BJ (cell line): Measurements from ENCODE around the gene CD38. TPM values are rescaled to one million over a fixed set of nuclear protein-coding genes. Genes with fewer than 3 reads are reported as not detected.
A peak's percentile ranks its signal among the peaks of the same experiment; 100 is the strongest.

Experiments
- CTCF ChIA-PET: fragments of 350-600 bp; formaldehyde crosslinking; extraction: SDS; loops from one replicate; lab custom pipeline; 2021; ENCODE audit warnings: antibody characterized with exemption, inconsistent platforms; lab: Yijun Ruan, JAX
- POLR2A ChIA-PET: fragments of 300-600 bp; sonication (Branson Sonifier 250); formaldehyde crosslinking; extraction: SDS; loops from one replicate; lab custom pipeline; 2021; ENCODE audit warnings: antibody characterized with exemption; lab: Charles Lee
- DNase-seq: peaks from one replicate; pipeline ENCODE4 v3.0.0-alpha.2; 2011; ENCODE audit warnings: low read depth
- H3K27me3 ChIP-seq: 2 replicates; pipeline ENCODE4 v1.6.0; 2011; ENCODE audit warnings: low read length; ENCODE audit not compliant: control insufficient read depth, insufficient read depth
- H3K36me3 ChIP-seq: 2 replicates; pipeline ENCODE4 v1.5.1; 2011; ENCODE audit warnings: low read length; ENCODE audit not compliant: control insufficient read depth, insufficient read depth
- H3K4me3 ChIP-seq: 2 replicates; pipeline ENCODE4 v1.5.1; 2011; ENCODE audit warnings: low read depth, mild to moderate bottlenecking, control low read depth, low read length
- CTCF ChIP-seq: IDR thresholded peaks from 2 replicates; pipeline ENCODE4 v1.5.1; 2011; ENCODE audit warnings: low read depth, mild to moderate bottlenecking, control low read depth, inconsistent platforms, low read length, moderate library complexity; ENCODE audit not compliant: insufficient read depth
- polyA plus RNA-seq: library from polyadenylated mRNA; depleted of rRNA; stranded (reverse); fragments of >200 nt; gene quantifications from 2 replicates; pipeline ENCODE4 v1.2.3, GENCODE V29; 2011

Gene CD38
- polyA plus RNA-seq, 1 experiment: not detected

- Histone ChIP-seq H3K27me3 (peaks cover 6% of the 10 kb centered on the region; the same call in 1 of the 2 replicates), H3K36me3 (no peaks in the 10 kb centered on the region), H3K4me3 (no peak overlapping the region)
- ChIA-PET POLR2A (no interaction called here), CTCF (interaction anchor here (0.6 to 2.4 kb wide), 3 partner anchors 80 to 509 kb away, joined by 3 to 12 read pairs (median 3); no protein-coding TSS in a partner anchor)
- no peak for TF ChIP-seq CTCF
- DNase-seq: no peak
These were observed 97.7 kb downstream of the CD38 start for GRCh38 chr4:15875663-15876460.

GRCh38 chr4:15878011-15878410 lies 99.9 kb downstream of the CD38 start:
- Histone ChIP-seq H3K27me3 (peaks cover 4% of the 10 kb centered on the region), H3K36me3 (no peaks in the 10 kb centered on the region), H3K4me3 (no peak overlapping the region)
- ChIA-PET POLR2A (no interaction called here), CTCF (interaction anchor here (1.5 to 2.3 kb wide), 2 partner anchors 75 to 78 kb away, joined by 3 to 17 read pairs; no protein-coding TSS in a partner anchor)
- no peak for DNase-seq
- TF ChIP-seq CTCF: no peak

GRCh38 chr4:15881820-15882219 lies 103.7 kb downstream of the CD38 start:
- H3K36me3 ChIP-seq: no peaks in the 10 kb centered on the region
- no peak for DNase-seq
- CTCF ChIA-PET: interaction anchor here (0.8 to 5.3 kb wide), 29 partner anchors 9 to 402 kb away, joined by 3 to 192 read pairs (median 11); partner anchors contain the start of genes FAM200B, FGFBP1 and FGFBP2
- no peak overlapping the region for H3K4me3 ChIP-seq
- no peak for TF ChIP-seq CTCF
- peaks cover 4% of the 10 kb centered on the region; the same call in 1 of the 2 replicates for H3K27me3 ChIP-seq
- POLR2A ChIA-PET: no interaction called here

GRCh38 chr4:15882675-15883086 lies 104.6 kb downstream of the CD38 start:
- ChIA-PET POLR2A (no interaction called here), CTCF (interaction anchor here (0.6 to 5.3 kb wide), 53 partner anchors 8 to 1001 kb away, joined by 3 to 192 read pairs (median 5); partner anchors contain the start of genes FAM200B, FGFBP1 and FGFBP2)
- H3K36me3 ChIP-seq: no peaks in the 10 kb centered on the region
- peaks cover 4% of the 10 kb centered on the region; the same call in 1 of the 2 replicates for H3K27me3 ChIP-seq
- no peak overlapping the region for H3K4me3 ChIP-seq
- peak; percentile 90 for TF ChIP-seq CTCF
- DNase-seq: peak; percentile 16

DNA sequence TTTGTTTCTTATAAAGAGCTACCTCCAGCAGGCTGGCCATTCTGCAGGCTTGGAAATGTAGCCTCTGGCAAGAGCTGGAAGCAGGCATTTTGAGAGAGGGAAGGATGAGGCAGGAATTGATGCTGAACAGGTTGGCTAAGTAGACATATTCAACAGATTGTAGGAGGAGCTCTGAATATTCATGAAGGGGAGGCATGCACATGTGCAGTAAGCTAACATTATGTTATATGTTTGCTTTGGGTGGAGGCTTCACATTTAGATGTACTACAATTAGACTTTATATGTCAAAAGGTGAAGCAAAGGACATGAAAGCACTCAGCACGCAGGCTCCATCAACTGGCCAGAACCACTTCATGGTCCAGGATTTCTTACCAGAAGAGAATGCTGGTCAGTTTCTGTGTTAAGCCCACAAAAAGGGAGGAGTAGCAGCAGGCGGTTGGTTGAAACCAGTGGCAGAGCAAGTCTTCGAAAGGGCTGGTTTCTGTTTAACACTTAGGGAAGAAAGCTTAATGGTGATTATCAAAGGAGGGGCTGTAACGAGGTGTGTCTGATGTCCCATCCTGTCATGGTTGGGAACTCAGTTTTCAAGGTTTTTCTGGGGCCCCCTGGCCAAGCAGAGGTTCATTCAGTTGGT lies 105.6 kb downstream of the CD38 start:
- POLR2A ChIA-PET: no interaction called here

More for the DNA sequence above, 105.6 kb downstream of the CD38 start:
- TF ChIP-seq CTCF: no peak
- DNase-seq: no peak
- CTCF ChIA-PET: interaction anchor here (0.9 to 5.3 kb wide), 30 partner anchors 7 to 404 kb away, joined by 3 to 192 read pairs (median 11); partner anchors contain the start of genes FGFBP1 and FGFBP2
- Histone ChIP-seq H3K36me3 (no peaks in the 10 kb centered on the region), H3K4me3 (no peak overlapping the region), H3K27me3 (peaks cover 4% of the 10 kb centered on the region; the same call in 1 of the 2 replicates)
